IMR-90 (cell line): ENCODE data around the gene POLRMT. TPM values are rescaled to one million over a fixed set of nuclear protein-coding genes. Genes with fewer than 3 reads are reported as not detected.

Source experiments
- ATAC-seq: fragments of 200-7000 bp; cut with Tn5 transposase; 2 replicates; pipeline ENCODE4 v1.9.1; 2020; ENCODE audit warnings: low read depth, mild to moderate bottlenecking, moderate library complexity
- BruUV-seq: library from RNA; stranded (reverse); fragments of 400-500 nt; replicated peaks from 2 replicates; lab custom pipeline; 2021; lab: Mats Ljungman, UMichigan
- CTCF ChIA-PET: fragments of 300-600 bp; formaldehyde crosslinking; extraction: SDS; loops from one replicate; lab custom pipeline; 2021; ENCODE audit warnings: antibody characterized with exemption; lab: Yijun Ruan, JAX
- POLR2A ChIA-PET: fragments of 300-600 bp; sonication (Branson Sonifier 250); formaldehyde crosslinking; loops from one replicate; lab custom pipeline; 2022; ENCODE audit warnings: antibody characterized with exemption; ENCODE audit not compliant: unreplicated experiment; lab: Charles Lee
- DNase-seq: peaks from one replicate; pipeline ENCODE4 v3.0.0; 2013
- H2AFZ ChIP-seq: replicated peaks from 2 replicates; pipeline ENCODE3; 2013; ENCODE audit warnings: low read length, mild to moderate bottlenecking; ENCODE audit not compliant: poor library complexity
- H2AK5ac ChIP-seq: 2 replicates; pipeline ENCODE4 v1.6.1; 2013; ENCODE audit warnings: low read depth, low read length, inconsistent platforms
- H2AK9ac ChIP-seq: replicated peaks from 2 replicates; pipeline ENCODE3; 2013; ENCODE audit warnings: mild to moderate bottlenecking, low read depth, low read length, moderate library complexity; ENCODE audit not compliant: poor library complexity
- H2BK120ac ChIP-seq: 2 replicates; pipeline ENCODE4 v1.6.1; 2013; ENCODE audit warnings: low read depth, low read length, inconsistent platforms
- H2BK15ac ChIP-seq: 3 replicates; pipeline ENCODE4 v1.6.1; 2013; ENCODE audit warnings: low read depth, low read length, inconsistent platforms
- H2BK20ac ChIP-seq: 2 replicates; pipeline ENCODE4 v1.6.1; 2013; ENCODE audit warnings: low read depth, mild to moderate bottlenecking, inconsistent platforms, low read length, moderate library complexity
- H2BK5ac ChIP-seq: 2 replicates; pipeline ENCODE4 v1.6.1; 2013; ENCODE audit warnings: mild to moderate bottlenecking, low read depth, low read length, inconsistent platforms; ENCODE audit not compliant: poor library complexity, severe bottlenecking
- H3K14ac ChIP-seq: replicated peaks from 2 replicates; pipeline ENCODE4 v1.6.1; 2013; ENCODE audit warnings: low read depth, low read length, inconsistent platforms
- H3K18ac ChIP-seq: 2 replicates; pipeline ENCODE4 v1.6.1; 2013; ENCODE audit warnings: low read depth, low read length, control low read depth
- H3K23ac ChIP-seq: 2 replicates; pipeline ENCODE4 v1.6.1; 2013; ENCODE audit warnings: low read depth, low read length, inconsistent platforms
- H3K27ac ChIP-seq: 2 replicates; pipeline ENCODE4 v1.5.1; 2013; ENCODE audit warnings: mild to moderate bottlenecking, control low read depth, low read length; ENCODE audit not compliant: insufficient read depth
- H3K27me3 ChIP-seq: 2 replicates; pipeline ENCODE4 v1.6.1; 2013; ENCODE audit warnings: low read length; ENCODE audit not compliant: control insufficient read depth, insufficient read depth
- H3K36me3 ChIP-seq: 2 replicates; pipeline ENCODE4 v1.6.1; 2013; ENCODE audit warnings: low read length, mixed read lengths; ENCODE audit not compliant: control insufficient read depth, insufficient read depth
- H3K4ac ChIP-seq: 2 replicates; pipeline ENCODE4 v1.6.1; 2013; ENCODE audit warnings: low read depth, low read length, inconsistent platforms
- H3K4me1 ChIP-seq: 2 replicates; pipeline ENCODE4 v1.6.1; 2013; ENCODE audit warnings: low read length, mixed read lengths; ENCODE audit not compliant: control insufficient read depth, insufficient read depth
- H3K4me2 ChIP-seq: 2 replicates; pipeline ENCODE4 v1.6.1; 2013; ENCODE audit warnings: low read depth, mild to moderate bottlenecking, control low read depth, low read length, moderate library complexity
- H3K4me3 ChIP-seq: 2 replicates; pipeline ENCODE4 v1.5.1; 2013; ENCODE audit warnings: low read depth, mild to moderate bottlenecking, control low read depth, low read length, moderate library complexity; ENCODE audit not compliant: insufficient read depth
- H3K56ac ChIP-seq: 2 replicates; pipeline ENCODE4 v1.6.1; 2013; ENCODE audit warnings: low read length, inconsistent platforms; ENCODE audit not compliant: insufficient read depth; ENCODE audit errors: extremely low read depth
- H3K79me1 ChIP-seq, 2 experiments: 2 replicates each; pipeline ENCODE4 v1.6.1; 2013; ENCODE audit warnings: low read length in 2 of 2, inconsistent platforms in 1 of 2, low read depth in 1 of 2
- H3K9ac ChIP-seq: 2 replicates; pipeline ENCODE4 v1.6.1; 2013; ENCODE audit warnings: low read depth, low read length, control low read depth
- H3K9me1 ChIP-seq: 2 replicates; pipeline ENCODE4 v1.6.1; 2013; ENCODE audit warnings: low read length, inconsistent platforms; ENCODE audit not compliant: insufficient read depth
- H3K9me3 ChIP-seq: 2 replicates; pipeline ENCODE4 v1.6.1; 2013; ENCODE audit warnings: low read length; ENCODE audit not compliant: control insufficient read depth, insufficient read depth
- H4K20me1 ChIP-seq: 2 replicates; pipeline ENCODE4 v1.6.1; 2013; ENCODE audit warnings: low read length, inconsistent platforms; ENCODE audit not compliant: insufficient read depth
- H4K5ac ChIP-seq: 2 replicates; pipeline ENCODE4 v1.6.1; 2013; ENCODE audit warnings: mild to moderate bottlenecking, low read depth, low read length, control low read depth
- H4K8ac ChIP-seq, 2 experiments: 2 replicates each; pipeline ENCODE4 v1.6.1; 2013; ENCODE audit warnings: low read depth in 2 of 2, low read length in 2 of 2, control low read depth in 1 of 2, inconsistent platforms in 1 of 2
- H4K91ac ChIP-seq: 2 replicates; pipeline ENCODE4 v1.6.1; 2013; ENCODE audit warnings: low read depth, low read length, inconsistent platforms; ENCODE audit not compliant: insufficient read depth
- BHLHE40 ChIP-seq: fragments of 150-350 bp; IDR thresholded peaks from 2 replicates; pipeline ENCODE4 v1.6.1; 2016; ENCODE audit warnings: mild to moderate bottlenecking, low read depth, low read length
- CEBPB ChIP-seq: IDR thresholded peaks from 2 replicates; pipeline ENCODE4 v1.6.1; 2012; ENCODE audit warnings: low read depth, low read length, improper control_type of control experiment
- CHD1 ChIP-seq: IDR thresholded peaks from 2 replicates; pipeline ENCODE4 v1.6.1; 2012; ENCODE audit warnings: low read depth, low read length, improper control_type of control experiment
- MAFK ChIP-seq: IDR thresholded peaks from 2 replicates; pipeline ENCODE4 v1.6.1; 2012; ENCODE audit warnings: low read depth, low read length, improper control_type of control experiment
- MAZ ChIP-seq: IDR thresholded peaks from 2 replicates; pipeline ENCODE4 v1.6.1; 2012; ENCODE audit warnings: low read depth, mild to moderate bottlenecking, low read length, improper control_type of control experiment, moderate library complexity, borderline replicate concordance
- MXI1 ChIP-seq: IDR thresholded peaks from 2 replicates; pipeline ENCODE4 v1.6.1; 2012; ENCODE audit warnings: low read depth, mild to moderate bottlenecking, low read length, moderate library complexity, borderline replicate concordance
- NFE2L2 ChIP-seq: fragments of 150-350 bp; IDR thresholded peaks from 2 replicates; pipeline ENCODE4 v1.6.1; 2016; ENCODE audit warnings: low read depth, mild to moderate bottlenecking, low read length
- POLR2A ChIP-seq: IDR thresholded peaks from 2 replicates; pipeline ENCODE4 v1.6.1; 2012; ENCODE audit warnings: mild to moderate bottlenecking, low read depth, low read length
- RAD21 ChIP-seq: IDR thresholded peaks from 2 replicates; pipeline ENCODE4 v1.6.1; 2012; ENCODE audit warnings: low read length, improper control_type of control experiment
- RCOR1 ChIP-seq: IDR thresholded peaks from 2 replicates; pipeline ENCODE4 v1.6.1; 2012; ENCODE audit warnings: mild to moderate bottlenecking, low read length, improper control_type of control experiment; ENCODE audit not compliant: insufficient replicate concordance
- RFX5 ChIP-seq: IDR thresholded peaks from 2 replicates; pipeline ENCODE4 v1.8.0; 2012; ENCODE audit warnings: low read depth, mild to moderate bottlenecking, low read length, moderate library complexity
- SMC3 ChIP-seq: fragments of 150-350 bp; IDR thresholded peaks from 2 replicates; pipeline ENCODE4 v1.6.1; 2016; ENCODE audit warnings: low read depth, mild to moderate bottlenecking, antibody characterized with exemption, low read length, moderate library complexity
- WGBS, 2 experiments: methylation state at CpG; one replicate each; pipeline versions ENCODE4 v1.1.5 to v1.1.7; 2013; ENCODE audit warnings: missing lambda C conversion rate in 2 of 2; ENCODE audit not compliant: insufficient read length in 1 of 2; ENCODE audit errors: extremely low coverage in 2 of 2; 5-methylcytosine and 5-hydroxymethylcytosine counted together
- dilution Hi-C: fragments of 300-500 bp; cut with HindIII; formaldehyde crosslinking; loops from one replicate; pipeline ENCODE4 v1.14.3; 2018; ENCODE audit warnings: low sequenced_read_pairs; ENCODE audit not compliant: unreplicated experiment
- in situ Hi-C: fragments of 300-500 bp; cut with MboI; formaldehyde crosslinking; loops from 3 replicates; pipeline ENCODE4 v1.14.3; 2019; ENCODE audit warnings: low sequenced_read_pairs, inconsistent platforms, mixed read lengths
- intact Hi-C: fragments of 100-400 bp; cut with micrococcal nuclease; formaldehyde crosslinking; loops from 2 replicates; pipeline ENCODE4 v1.10.0; 2022
- polyA plus RNA-seq, 3 experiments: library from polyadenylated mRNA; depleted of rRNA; stranded (reverse); fragments of >200 nt; gene quantifications; 2 replicates each; pipeline ENCODE4 v1.2.3, GENCODE V29; 2012; ENCODE audit warnings: low replicate concordance in 1 of 3
- total RNA-seq: library from RNA; depleted of rRNA; stranded (reverse); fragments of >200 nt; gene quantifications from 2 replicates; pipeline ENCODE4 v1.2.3, GENCODE V29; 2012
- TF ChIP-seq, protein P1 (sequence below): conservative IDR thresholded peaks from 2 replicates; pipeline ENCODE4 v1.5.1; 2012; ENCODE audit warnings: mild to moderate bottlenecking, low read depth, low read length, improper control_type of control experiment
- TF ChIP-seq, protein P2 (sequence below): fragments of 150-350 bp; IDR thresholded peaks from 2 replicates; pipeline ENCODE4 v1.6.1; 2017; ENCODE audit warnings: mild to moderate bottlenecking, antibody characterized with exemption, low read length, low read depth
- TF ChIP-seq, protein P3 (sequence below): fragments of 150-350 bp; IDR thresholded peaks from 2 replicates; pipeline ENCODE4 v1.6.1; 2016; ENCODE audit warnings: low read depth, mild to moderate bottlenecking, low read length, moderate library complexity, borderline replicate concordance

The POLRMT gene
- total and polyA plus RNA-seq, 2 of the 4 experiments (the other 2 are of a cell fraction), result 9.9 to 29.6 TPM

DNA sequence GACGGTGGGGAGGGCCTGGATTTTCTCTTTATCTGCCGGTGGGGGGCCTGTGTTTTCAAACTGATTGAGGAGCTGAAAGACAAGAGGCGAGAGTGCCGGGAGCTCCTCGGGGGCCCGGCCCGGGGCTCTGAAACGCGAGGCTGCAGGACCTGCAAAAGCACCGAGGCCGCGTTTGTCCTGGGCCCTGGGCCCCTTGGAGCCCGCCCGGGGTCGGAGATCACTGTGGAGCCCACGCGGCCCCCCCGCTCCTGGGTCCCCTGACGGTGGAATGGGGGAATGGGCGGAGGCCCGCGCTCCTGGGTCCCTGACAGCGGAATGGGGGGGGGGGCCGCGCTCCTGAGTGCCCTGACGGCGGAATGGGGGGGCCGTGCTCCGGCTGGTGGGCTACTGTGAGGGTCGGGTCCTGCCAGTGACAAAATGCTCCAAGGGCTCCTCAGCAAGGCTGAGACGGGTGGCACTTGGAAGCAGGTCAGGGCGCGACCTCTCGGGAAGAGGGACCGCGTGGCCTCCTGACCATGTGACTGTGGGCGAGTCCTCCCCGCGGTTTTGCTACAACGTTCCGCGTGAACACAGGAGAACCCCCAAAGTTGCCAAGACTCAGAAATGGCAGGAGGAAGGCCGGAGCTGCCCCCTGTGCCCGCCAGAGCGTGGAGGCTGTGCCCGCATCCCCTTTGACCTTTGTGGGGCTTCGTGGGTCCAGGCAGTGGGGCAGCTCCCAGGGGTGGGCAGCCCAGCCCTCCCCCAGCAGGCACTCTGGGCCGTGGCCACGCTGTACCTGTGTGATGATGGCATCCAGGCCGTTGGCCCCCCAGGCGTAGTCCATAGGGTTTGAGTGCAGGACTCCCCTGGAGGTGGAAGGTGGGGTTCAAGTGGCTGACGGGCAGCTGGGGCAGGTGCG, 15.8 kb upstream of the POLRMT start:
- Histone ChIP-seq H3K27me3 (no peaks in the 10 kb centered on the region), H2BK5ac (no peak overlapping the region), H4K5ac (no peak overlapping the region), H3K23ac (no peak overlapping the region), H3K4me2 (no peak overlapping the region), H4K8ac (no peak overlapping the region), H2BK15ac (no peak overlapping the region), H4K91ac (no peak overlapping the region), H3K27ac (no peak overlapping the region), H3K4ac (no peak overlapping the region), H3K18ac (no peak overlapping the region), H4K20me1 (peaks cover 27% of the 10 kb centered on the region), H3K9me3 (no peaks in the 10 kb centered on the region), H3K56ac (no peak overlapping the region), H3K9me1 (no peaks in the 10 kb centered on the region), H2AK5ac (no peak overlapping the region), H2BK120ac (no peak overlapping the region), H3K4me1 (no peaks in the 10 kb centered on the region), H3K36me3 (peaks cover 58% of the 10 kb centered on the region), H2AFZ (no peak overlapping the region), H2AK9ac (no peak overlapping the region), H3K9ac (no peak overlapping the region), H3K79me1 (peaks cover 0 to 16% of the 10 kb centered on the region in 2 experiments; a peak in 3 of 4 replicates), H2BK20ac (no peak overlapping the region), H3K14ac (no peak overlapping the region), H3K4me3 (no peak overlapping the region)
- ChIA-PET POLR2A (no interaction called here), CTCF (no interaction called here)
- intact Hi-C loops, result no loop called here
- WGBS, 2 experiments, result 92% methylated on average over 9 of the region's 53 CpGs; no CpG with 5 or more reads in 1 of the 2 experiments
- no peak for DNase-seq
- in situ Hi-C loops, result no loop called here
- dilution Hi-C loops, result no loop called here
- ATAC-seq, result no peak
- BruUV-seq, result no TSS peak
- TF ChIP-seq, protein P1, sequence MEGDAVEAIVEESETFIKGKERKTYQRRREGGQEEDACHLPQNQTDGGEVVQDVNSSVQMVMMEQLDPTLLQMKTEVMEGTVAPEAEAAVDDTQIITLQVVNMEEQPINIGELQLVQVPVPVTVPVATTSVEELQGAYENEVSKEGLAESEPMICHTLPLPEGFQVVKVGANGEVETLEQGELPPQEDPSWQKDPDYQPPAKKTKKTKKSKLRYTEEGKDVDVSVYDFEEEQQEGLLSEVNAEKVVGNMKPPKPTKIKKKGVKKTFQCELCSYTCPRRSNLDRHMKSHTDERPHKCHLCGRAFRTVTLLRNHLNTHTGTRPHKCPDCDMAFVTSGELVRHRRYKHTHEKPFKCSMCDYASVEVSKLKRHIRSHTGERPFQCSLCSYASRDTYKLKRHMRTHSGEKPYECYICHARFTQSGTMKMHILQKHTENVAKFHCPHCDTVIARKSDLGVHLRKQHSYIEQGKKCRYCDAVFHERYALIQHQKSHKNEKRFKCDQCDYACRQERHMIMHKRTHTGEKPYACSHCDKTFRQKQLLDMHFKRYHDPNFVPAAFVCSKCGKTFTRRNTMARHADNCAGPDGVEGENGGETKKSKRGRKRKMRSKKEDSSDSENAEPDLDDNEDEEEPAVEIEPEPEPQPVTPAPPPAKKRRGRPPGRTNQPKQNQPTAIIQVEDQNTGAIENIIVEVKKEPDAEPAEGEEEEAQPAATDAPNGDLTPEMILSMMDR, result no peak
- TF ChIP-seq BHLHE40, result no peak
- TF ChIP-seq, protein P2, sequence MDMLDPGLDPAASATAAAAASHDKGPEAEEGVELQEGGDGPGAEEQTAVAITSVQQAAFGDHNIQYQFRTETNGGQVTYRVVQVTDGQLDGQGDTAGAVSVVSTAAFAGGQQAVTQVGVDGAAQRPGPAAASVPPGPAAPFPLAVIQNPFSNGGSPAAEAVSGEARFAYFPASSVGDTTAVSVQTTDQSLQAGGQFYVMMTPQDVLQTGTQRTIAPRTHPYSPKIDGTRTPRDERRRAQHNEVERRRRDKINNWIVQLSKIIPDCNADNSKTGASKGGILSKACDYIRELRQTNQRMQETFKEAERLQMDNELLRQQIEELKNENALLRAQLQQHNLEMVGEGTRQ, result no peak
- no peak for TF ChIP-seq MAFK
- TF ChIP-seq CEBPB, result no peak
- TF ChIP-seq RFX5, result no peak
- TF ChIP-seq, protein P3, sequence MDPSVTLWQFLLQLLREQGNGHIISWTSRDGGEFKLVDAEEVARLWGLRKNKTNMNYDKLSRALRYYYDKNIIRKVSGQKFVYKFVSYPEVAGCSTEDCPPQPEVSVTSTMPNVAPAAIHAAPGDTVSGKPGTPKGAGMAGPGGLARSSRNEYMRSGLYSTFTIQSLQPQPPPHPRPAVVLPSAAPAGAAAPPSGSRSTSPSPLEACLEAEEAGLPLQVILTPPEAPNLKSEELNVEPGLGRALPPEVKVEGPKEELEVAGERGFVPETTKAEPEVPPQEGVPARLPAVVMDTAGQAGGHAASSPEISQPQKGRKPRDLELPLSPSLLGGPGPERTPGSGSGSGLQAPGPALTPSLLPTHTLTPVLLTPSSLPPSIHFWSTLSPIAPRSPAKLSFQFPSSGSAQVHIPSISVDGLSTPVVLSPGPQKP, result no peak
- TF ChIP-seq RAD21, result no peak
- TF ChIP-seq NFE2L2, result no peak
- TF ChIP-seq CHD1, result no peak
- no peak for TF ChIP-seq RCOR1
- TF ChIP-seq POLR2A, result no peak
- TF ChIP-seq SMC3, result no peak
- no peak for TF ChIP-seq MXI1
- TF ChIP-seq MAZ, result no peak
